HG02884 (cell line): ENCODE data around the gene GOLM1.
"Not testable (repeated sequence)": the region's sequence is repeated elsewhere in the genome, so short reads cannot be mapped to it uniquely, and the experiment has no call there.

ENCODE experiments used
- ATAC-seq: cut with Tn5 transposase; IDR thresholded peaks from one replicate; pipeline ENCODE4 v1.9.1; 2021; ENCODE audit warnings: mild to moderate bottlenecking, moderate library complexity; ENCODE audit not compliant: unreplicated experiment

Gene GOLM1

DNA sequence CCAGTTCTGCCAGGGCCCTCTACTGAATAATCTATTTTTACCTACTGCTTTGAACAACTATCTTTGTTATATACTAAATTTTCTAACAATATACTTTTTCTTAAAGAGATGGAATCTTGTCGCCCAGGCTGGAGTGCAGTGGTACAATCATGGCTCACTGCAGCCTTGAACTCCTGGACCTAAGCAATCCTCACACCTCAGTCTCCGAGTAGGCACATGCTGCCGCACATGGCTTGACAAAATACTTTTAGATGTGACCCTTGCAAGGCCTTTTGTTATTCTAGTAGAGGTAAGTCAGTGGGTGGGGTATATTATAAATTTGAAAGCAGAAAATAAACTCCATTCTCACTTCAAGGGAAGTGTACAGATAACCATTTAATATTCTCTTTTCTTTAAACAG is 7.9 kb downstream of the GOLM1 start:
- no peak for ATAC-seq

DNA sequence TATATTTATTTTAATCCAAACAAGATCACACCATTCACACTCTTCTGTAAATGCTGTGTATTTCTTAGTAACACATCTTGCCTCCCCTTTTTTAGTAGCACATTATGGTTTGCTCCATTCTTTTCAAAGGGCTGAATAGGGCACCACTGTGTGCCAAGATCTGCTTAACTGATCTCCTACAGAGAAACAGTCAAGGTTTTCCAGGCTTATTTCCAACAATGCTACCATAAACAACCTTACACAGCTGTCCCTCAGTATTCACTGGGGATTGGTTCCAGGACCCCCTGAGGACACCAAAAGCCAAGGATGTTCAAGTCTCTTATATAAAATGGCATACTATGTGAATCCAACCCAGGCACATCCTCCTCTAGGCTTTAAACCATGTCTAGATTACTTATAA is 16.5 kb downstream of the GOLM1 start:
- no peak for ATAC-seq

- ATAC-seq: no peak
These were observed 19.4 kb downstream of the GOLM1 start for GRCh38 chr9:86079865-86080469.

DNA sequence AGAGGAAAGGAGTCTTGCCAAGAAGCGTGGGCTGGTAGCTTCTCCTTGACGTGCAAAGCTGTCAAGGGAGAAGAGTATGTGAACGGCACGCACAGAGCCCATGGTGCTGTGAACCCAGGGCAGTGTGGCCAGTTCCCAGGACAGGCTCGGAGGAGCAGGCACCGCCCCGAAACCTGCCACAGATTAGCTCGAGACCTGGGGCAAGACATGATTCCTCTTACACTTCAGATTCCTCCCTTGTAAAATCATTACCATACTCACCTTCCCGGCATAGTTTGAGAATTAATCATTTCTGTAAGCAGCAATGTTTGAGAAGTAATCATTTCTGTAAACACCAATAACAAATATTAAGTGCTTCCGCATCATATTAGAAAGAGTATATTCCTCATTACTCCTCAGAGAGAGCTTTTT is 19.9 kb downstream of the GOLM1 start:
- no peak for ATAC-seq

DNA sequence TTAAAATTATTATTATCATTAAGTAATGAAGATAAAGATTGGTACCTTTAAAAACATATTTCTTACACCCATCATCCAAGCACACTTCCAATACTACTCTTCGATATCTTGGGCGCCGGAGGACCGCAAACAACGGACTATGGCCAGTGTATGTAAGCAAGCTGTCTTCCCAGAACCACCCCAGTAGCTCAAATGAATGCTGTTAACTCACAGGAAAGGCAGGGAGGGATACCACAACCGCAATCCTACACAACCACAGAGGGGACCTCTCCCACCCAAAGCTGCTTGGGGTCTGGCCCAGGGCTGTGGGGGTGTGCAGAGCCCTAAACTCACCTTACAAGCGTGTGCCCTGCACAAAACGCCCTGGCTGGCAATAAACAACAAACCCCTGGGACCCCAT is 20.6 kb downstream of the GOLM1 start:
- ATAC-seq: no peak

- ATAC-seq: no peak
These were observed 22.1 kb downstream of the GOLM1 start for GRCh38 chr9:86077276-86077675.

DNA sequence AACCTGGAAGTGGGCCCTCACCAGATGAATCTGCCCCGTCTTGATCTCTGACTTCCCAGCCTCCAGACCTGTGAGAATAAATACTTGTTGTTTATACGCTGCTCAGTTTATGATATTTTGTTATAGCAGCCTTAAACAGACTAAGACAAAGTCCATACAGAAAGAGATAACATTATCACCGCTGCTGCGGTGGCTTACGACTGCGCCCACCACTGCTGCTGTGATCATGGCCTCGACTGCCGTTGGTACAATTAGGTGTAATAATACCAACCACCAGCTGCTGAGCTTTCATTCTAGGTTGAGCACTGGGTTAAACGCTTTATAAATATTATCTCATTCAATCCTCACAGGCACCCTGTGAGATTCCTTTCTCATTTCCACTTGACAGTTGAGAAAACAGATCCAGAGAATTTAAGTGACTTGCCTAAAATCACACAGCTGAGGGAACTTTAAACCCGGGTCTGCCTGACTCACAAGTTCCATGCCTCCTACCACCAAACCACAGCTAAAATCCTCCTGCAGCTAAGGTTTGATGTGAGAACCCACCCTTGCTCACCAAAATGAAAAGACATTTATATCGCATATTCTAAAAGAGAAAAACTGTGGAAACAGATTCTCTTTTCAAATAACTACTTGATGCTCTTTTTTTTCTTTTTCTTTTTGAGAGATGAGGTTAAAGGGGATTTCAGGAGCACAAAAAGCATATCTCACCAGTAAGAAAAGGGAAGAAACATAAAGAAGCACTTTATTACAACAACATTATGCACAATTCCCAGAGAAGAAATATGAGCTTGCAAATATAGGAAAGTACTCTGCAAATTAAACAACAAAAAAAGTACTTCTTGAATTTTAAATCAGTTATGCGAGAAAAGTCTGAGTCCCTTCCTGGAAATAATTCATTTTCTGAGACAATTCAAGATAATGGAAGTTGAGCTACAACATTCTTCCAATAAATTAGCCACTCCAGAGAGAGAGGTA is 23.9 kb downstream of the GOLM1 start:
- no peak for ATAC-seq

- ATAC-seq: no peak
These were observed 25.5 kb downstream of the GOLM1 start for GRCh38 chr9:86073839-86074238.

DNA sequence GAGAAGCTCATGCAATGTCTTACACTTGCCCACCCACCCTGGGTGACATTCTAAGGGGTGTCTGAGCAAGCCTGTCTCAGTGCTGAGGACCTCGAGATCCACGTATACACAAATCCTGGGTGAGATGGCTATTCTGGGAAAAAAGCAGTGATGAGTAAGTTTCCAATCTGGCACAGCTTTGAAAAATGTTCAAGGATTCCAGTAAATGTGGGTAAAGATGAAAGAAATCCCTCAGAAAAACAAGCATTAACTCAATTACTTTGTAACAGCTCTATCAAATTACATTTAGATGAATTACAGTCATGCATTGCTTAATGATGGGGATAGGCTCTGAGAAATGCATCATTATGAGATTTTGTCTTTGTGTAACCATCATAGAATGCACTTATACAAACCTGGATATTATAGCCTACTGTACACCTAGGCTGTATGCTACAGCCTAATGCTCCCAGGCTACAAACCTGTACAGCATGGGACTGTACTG is 26.9 kb downstream of the GOLM1 start:
- no peak for ATAC-seq

GRCh38 chr9:86069206-86069869 is 30.0 kb downstream of the GOLM1 start:
- ATAC-seq: no peak

- ATAC-seq: no peak
These were observed 35.1 kb downstream of the GOLM1 start for GRCh38 chr9:86064220-86064619.

- ATAC-seq: no peak
These were observed 36.3 kb downstream of the GOLM1 start for GRCh38 chr9:86062845-86063693.

DNA sequence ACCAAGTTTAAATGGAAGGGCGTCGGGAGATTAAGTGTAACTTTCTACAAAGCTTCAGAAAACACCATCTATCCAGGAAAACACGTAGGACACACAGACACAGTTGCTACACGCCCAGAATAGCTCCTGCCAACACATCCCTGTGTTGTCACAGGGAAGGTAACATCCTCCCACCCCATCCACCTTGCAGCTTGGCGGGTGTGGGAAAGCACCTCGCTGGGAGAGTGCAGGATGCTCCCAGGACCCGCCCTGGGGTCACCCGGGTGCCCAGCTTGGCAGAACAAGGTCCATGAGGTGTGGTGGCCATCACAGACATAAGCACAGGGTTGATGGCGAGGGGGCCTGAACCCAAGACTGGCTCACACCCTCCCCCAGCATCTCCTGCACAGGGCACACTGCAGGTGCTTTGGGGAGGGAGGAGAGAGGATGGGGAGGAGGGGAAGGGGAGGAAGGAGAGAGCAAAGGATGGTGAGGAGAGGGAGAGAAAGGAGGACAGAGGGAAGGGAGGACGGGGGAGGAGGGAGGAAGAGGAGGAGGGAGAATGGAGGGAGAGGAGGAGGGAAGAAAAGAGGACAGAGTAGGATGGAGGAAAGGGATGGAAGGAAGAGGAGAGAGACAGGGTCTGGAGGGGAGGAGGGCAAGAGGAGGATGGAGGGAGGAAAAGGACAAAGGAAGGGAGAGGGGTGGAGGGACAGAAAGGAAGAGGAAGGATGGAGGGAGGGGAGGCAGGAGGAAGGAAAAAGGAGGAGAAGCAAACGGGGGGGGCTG is 37.2 kb downstream of the GOLM1 start:
- ATAC-seq: no peak

DNA sequence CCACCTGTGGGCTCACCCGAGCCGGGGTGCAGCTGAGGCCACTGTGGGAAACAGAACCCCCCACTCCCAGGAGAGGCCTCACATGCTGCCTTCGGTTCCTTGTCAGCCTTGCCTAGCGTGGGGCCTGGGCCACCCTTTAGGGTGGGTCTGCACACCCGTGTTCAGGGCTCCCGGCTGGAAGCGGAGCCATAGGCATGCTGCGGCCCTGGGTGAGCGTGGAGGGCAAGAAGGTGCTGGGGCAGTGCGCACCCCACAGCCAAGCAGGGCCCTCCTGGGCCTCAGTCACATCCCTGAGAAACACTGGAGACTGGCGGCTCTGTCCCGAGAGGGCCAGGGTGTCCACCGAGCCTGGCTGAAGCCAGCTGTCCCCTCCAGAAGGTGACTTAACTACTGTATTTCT is 41.9 kb downstream of the GOLM1 start:
- ATAC-seq: no peak

DNA sequence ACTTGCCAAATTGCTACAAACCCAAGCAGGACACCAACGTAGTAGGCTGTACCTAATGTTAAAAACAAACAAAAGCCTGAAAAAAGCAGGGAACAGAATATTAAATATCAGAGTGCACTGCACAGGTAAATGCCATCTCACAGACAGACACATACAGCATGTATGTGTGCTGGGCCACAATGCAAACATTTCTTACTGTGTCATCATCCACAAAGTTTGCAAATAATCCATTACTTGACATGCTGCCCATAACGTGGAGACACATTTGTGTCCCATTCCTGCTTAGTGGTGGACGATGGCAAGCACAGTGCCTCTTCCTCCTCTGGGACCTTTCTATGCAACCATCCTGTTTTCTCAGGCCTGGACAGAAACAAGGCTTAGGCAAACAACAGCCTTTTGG is 44.7 kb downstream of the GOLM1 start:
- ATAC-seq: no peak

DNA sequence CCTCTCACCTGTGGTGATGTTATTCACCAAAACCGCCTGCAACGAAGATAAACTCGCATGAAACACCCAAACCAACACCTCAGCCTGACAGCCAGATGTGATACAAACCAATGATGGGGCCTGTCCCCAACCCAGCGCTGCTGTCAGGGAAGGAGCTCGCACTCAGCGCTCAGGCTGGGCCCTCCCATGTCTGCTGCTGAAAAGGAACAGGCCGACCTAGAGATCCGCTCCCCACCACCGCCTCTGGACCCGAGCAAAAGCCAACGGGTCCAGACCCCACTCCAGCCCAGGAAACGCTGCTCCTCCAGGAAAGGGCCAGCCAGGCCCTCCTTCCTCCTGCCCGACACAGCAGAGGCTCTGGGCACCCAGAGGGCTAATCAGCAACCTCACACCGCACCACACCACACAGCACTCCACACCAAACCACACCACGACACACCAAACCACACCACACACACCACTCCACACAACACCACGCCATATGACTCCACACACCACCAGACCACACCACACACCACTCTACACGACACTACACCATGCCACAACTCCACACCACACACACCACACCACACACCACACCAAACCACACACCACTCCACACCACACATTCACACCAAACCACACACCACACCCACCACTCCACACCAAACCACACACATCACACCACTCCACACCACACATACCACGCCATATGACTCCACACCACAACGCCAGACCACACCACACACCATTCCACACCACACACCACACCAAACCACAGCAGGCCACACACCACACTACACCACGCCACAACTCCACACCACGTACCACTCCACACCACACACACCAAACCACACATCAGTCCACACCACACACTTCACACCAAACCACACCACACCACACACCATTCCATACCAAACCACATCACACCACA is 46.5 kb downstream of the GOLM1 start:
- ATAC-seq: no peak

- not testable (repeated sequence) for ATAC-seq
These were observed 51.2 kb downstream of the GOLM1 start for GRCh38 chr9:86048018-86048742.

GRCh38 chr9:86047361-86047760 is 52.0 kb downstream of the GOLM1 start:
- no peak for ATAC-seq
